Left ventricle myocardium inferior (tissue), 1 donor: ENCODE data around the gene SH3PXD2B. TPM values are rescaled to one million over a fixed set of nuclear protein-coding genes. Genes with fewer than 3 reads are reported as not detected.
"Not testable (repeated sequence)": the region's sequence is repeated elsewhere in the genome, so short reads cannot be mapped to it uniquely, and the experiment has no call there.

Experiments used
- DNase-seq: peaks from one replicate; pipeline ENCODE4 v3.0.0-alpha.2; 2020
- H3K27ac ChIP-seq: fragments of 200-600 bp; replicated peaks from 2 replicates; pipeline ENCODE4 v1.8.0; 2021
- H3K27me3 ChIP-seq: fragments of 200-600 bp; 2 replicates; pipeline ENCODE4 v1.8.0; 2021; ENCODE audit warnings: low read depth
- H3K36me3 ChIP-seq: fragments of 200-600 bp; 2 replicates; pipeline ENCODE4 v1.8.0; 2021
- H3K4me1 ChIP-seq: fragments of 200-600 bp; 2 replicates; pipeline ENCODE4 v1.8.0; 2021
- H3K4me3 ChIP-seq: fragments of 200-600 bp; 2 replicates; pipeline ENCODE4 v1.8.0; 2021; ENCODE audit warnings: mild to moderate bottlenecking, moderate library complexity
- H3K9me3 ChIP-seq: fragments of 200-600 bp; replicated peaks from 2 replicates; pipeline ENCODE4 v1.8.0; 2021
- intact Hi-C: fragments of 100-400 bp; cut with micrococcal nuclease; formaldehyde crosslinking; loops from one replicate; pipeline ENCODE4 v1.11.0; 2022
- total RNA-seq: library from RNA; stranded (reverse); fragmentation: NEBNext Ultra II Directional; extraction: Animal tissue kit (Norgen Biotek cat#: 25700); gene quantifications from one replicate; pipeline ENCODE4 v1.2.1, GENCODE V29; 2021
- TF ChIP-seq, protein P1 (sequence below): fragments of 200-600 bp; IDR thresholded peaks from 2 replicates; pipeline ENCODE4 v1.8.0; 2021; ENCODE audit warnings: antibody characterized with exemption, mild to moderate bottlenecking, borderline replicate concordance
- donor health status: DM: no; HTN: yes; CAD: no; lungs with severe emphysema.

The SH3PXD2B gene
- total RNA-seq, 1 donor from 2014 or later = 5.2 TPM

DNA sequence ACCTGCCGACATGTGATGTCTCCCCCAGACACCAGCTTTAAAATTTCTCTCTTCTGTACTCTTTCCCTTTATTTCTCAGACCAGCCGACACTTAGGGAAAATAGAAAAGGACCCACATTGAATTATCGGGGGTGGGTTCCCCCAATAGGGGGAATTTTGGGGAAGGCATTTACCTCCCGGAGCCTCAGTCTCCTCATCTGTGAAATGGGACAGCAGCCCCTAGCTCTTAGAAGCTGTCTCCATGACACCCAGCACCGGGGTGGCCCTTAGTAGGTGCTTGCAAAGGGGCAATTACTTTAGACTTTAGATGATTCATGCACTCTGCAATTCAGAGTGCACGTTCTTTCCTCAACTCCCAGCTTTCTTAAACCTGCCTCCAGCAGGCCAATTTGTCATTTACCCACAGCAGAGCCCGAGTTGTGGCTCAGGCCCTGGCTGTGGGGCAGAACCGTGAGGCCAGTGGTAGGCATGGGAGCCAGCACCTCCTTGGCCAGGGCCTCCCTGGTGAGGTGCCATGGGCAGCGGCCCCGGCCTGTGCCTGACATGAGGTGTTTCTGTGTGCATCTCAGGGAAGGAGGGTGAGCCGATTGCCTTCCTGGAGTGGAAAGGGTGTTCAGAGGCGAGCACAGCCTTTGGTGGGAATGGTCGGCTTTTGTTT lies 51.7 kb downstream of the SH3PXD2B start:
- Histone ChIP-seq H3K4me3 (no peak overlapping the region), H3K36me3 (peaks cover 3% of the 10 kb centered on the region), H3K9me3 (peaks cover 5% of the 10 kb centered on the region), H3K27ac (peak overlapping the region; percentile 76), H3K4me1 (peaks cover 34% of the 10 kb centered on the region), H3K27me3 (no peaks in the 10 kb centered on the region)
- TF ChIP-seq, protein P1, sequence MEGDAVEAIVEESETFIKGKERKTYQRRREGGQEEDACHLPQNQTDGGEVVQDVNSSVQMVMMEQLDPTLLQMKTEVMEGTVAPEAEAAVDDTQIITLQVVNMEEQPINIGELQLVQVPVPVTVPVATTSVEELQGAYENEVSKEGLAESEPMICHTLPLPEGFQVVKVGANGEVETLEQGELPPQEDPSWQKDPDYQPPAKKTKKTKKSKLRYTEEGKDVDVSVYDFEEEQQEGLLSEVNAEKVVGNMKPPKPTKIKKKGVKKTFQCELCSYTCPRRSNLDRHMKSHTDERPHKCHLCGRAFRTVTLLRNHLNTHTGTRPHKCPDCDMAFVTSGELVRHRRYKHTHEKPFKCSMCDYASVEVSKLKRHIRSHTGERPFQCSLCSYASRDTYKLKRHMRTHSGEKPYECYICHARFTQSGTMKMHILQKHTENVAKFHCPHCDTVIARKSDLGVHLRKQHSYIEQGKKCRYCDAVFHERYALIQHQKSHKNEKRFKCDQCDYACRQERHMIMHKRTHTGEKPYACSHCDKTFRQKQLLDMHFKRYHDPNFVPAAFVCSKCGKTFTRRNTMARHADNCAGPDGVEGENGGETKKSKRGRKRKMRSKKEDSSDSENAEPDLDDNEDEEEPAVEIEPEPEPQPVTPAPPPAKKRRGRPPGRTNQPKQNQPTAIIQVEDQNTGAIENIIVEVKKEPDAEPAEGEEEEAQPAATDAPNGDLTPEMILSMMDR = no peak
- intact Hi-C loops = no loop called here
- DNase-seq = no peak

DNA sequence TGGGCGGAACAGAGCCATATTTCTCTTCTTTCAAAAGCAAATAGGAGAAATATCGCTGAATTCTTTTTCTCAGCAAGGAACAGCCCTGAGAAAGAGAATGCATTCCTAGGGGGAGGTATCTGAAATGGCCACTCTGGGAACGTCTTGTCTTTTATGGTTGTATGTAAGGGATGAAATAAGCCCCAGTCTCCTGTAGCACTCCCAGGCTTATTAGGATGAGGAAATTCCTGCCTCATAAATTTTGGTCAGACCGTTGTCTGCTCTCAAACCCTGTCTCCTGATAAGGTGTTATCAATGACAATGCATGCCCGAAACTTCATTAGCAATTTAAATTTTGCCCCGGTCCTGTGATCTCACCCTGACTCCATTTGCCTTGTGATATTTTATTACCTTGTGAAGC lies 52.3 kb downstream of the SH3PXD2B start:
- H3K4me3 ChIP-seq, DNase-seq, H3K36me3 ChIP-seq, H3K27me3 ChIP-seq, intact Hi-C loops, H3K27ac ChIP-seq: not testable (repeated sequence)
- peaks cover 11% of the 10 kb centered on the region for H3K9me3 ChIP-seq
- H3K4me1 ChIP-seq = peaks cover 28% of the 10 kb centered on the region

GRCh38 chr5:172399826-172400225 lies 54.5 kb downstream of the SH3PXD2B start:
- TF ChIP-seq, protein P1 = no peak
- Histone ChIP-seq H3K27ac (no peak overlapping the region), H3K27me3 (no peaks in the 10 kb centered on the region), H3K9me3 (peaks cover 16% of the 10 kb centered on the region), H3K4me3 (no peak overlapping the region), H3K4me1 (peaks cover 28% of the 10 kb centered on the region), H3K36me3 (peaks cover 13% of the 10 kb centered on the region)
- DNase-seq = no peak
- intact Hi-C loops = no loop called here

- DNase-seq = no peak
- H3K4me1 ChIP-seq = peaks cover 25% of the 10 kb centered on the region
- no peak overlapping the region for H3K27ac ChIP-seq
- H3K36me3 ChIP-seq = peaks cover 17% of the 10 kb centered on the region
- peaks cover 16% of the 10 kb centered on the region for H3K9me3 ChIP-seq
- intact Hi-C loops = no loop called here
- no peaks in the 10 kb centered on the region for H3K27me3 ChIP-seq
- TF ChIP-seq, protein P1 = no peak
- H3K4me3 ChIP-seq = no peak overlapping the region
Observed at GRCh38 chr5:172399336-172399735, 55.0 kb downstream of the SH3PXD2B start.

DNA sequence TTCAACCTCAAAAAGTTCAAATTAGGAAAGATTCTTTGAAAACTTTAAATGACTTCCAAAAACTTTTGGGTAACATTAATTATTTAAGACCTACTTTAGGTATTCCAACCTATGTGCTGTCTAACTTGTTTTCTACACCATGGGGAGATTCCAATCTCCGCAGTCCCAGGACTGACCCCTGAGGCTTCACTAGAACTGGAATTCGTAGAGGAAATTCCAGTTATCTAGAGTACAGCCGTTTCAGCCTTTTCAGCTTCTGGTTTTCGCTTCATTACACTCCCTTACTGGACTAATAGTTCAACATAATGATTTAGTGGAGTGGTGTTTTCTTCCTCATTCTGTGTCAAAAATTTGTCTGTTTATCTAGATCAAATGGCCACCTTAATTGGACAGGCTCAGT lies 55.7 kb downstream of the SH3PXD2B start:
- peaks cover 16% of the 10 kb centered on the region for H3K9me3 ChIP-seq
- H3K4me1 ChIP-seq = peaks cover 18% of the 10 kb centered on the region
- intact Hi-C loops, H3K4me3 ChIP-seq, DNase-seq, H3K27ac ChIP-seq, H3K27me3 ChIP-seq: not testable (repeated sequence)
- H3K36me3 ChIP-seq = peaks cover 23% of the 10 kb centered on the region

- peaks cover 35% of the 10 kb centered on the region for H3K36me3 ChIP-seq
- intact Hi-C loops, DNase-seq, H3K27ac ChIP-seq, H3K4me3 ChIP-seq, H3K4me1 ChIP-seq, H3K27me3 ChIP-seq: not testable (repeated sequence)
- H3K9me3 ChIP-seq = peaks cover 16% of the 10 kb centered on the region
Observed at GRCh38 chr5:172396994-172397393, 57.3 kb downstream of the SH3PXD2B start.

GRCh38 chr5:172396220-172396619 lies 58.1 kb downstream of the SH3PXD2B start:
- H3K36me3 ChIP-seq = peaks cover 40% of the 10 kb centered on the region
- TF ChIP-seq, protein P1 = no peak
- no peaks in the 10 kb centered on the region for H3K27me3 ChIP-seq
- no peak overlapping the region for H3K27ac ChIP-seq
- H3K4me3 ChIP-seq = no peak overlapping the region
- DNase-seq = no peak
- peaks cover 5% of the 10 kb centered on the region for H3K4me1 ChIP-seq
- intact Hi-C loops = no loop called here
- H3K9me3 ChIP-seq = peaks cover 16% of the 10 kb centered on the region
